Endodermal cell (in vitro differentiated cells): ENCODE results near the gene NAT8L. TPM values are rescaled to one million over a fixed set of nuclear protein-coding genes. Genes with fewer than 3 reads are reported as not detected.

Experiments
- DNase-seq: peaks from one replicate; pipeline ENCODE4 v3.0.0-alpha.2; 2017
- H3K27ac ChIP-seq: 2 replicates; pipeline ENCODE4 v1.5.1; 2013; ENCODE audit warnings: mild to moderate bottlenecking, low read depth, low read length, moderate library complexity
- H3K27me3 ChIP-seq: 2 replicates; pipeline ENCODE4 v1.6.1; 2013; ENCODE audit warnings: mild to moderate bottlenecking, low read length, moderate library complexity; ENCODE audit not compliant: insufficient read depth, control insufficient read depth, poor library complexity, severe bottlenecking
- H3K36me3 ChIP-seq: 2 replicates; pipeline ENCODE4 v1.7.0; 2013; ENCODE audit warnings: mild to moderate bottlenecking, low read length, moderate library complexity; ENCODE audit not compliant: control insufficient read depth, insufficient read depth
- H3K4me1 ChIP-seq: one replicate; pipeline ENCODE4 v1.7.0; 2013; ENCODE audit warnings: low read length; ENCODE audit not compliant: control insufficient read depth, insufficient read depth
- H3K4me3 ChIP-seq: 2 replicates; pipeline ENCODE4 v1.5.1; 2013; ENCODE audit warnings: mild to moderate bottlenecking, low read length, moderate library complexity
- H3K9ac ChIP-seq: 2 replicates; pipeline ENCODE4 v1.6.1; 2013; ENCODE audit warnings: mild to moderate bottlenecking, low read length, moderate library complexity; ENCODE audit not compliant: poor library complexity, severe bottlenecking; ENCODE audit errors: extremely low read depth
- H3K9me3 ChIP-seq: 2 replicates; pipeline ENCODE4 v1.6.1; 2013; ENCODE audit warnings: mild to moderate bottlenecking, low read length, moderate library complexity; ENCODE audit not compliant: control insufficient read depth
- H3K27ac Mint-ChIP-seq: 2 replicates; pipeline ENCODE4 v1.8.0; 2020; ENCODE audit warnings: mixed read lengths
- H3K27me3 Mint-ChIP-seq: 2 replicates; pipeline ENCODE4 v1.8.0; 2021; ENCODE audit warnings: mild to moderate bottlenecking, mixed read lengths; ENCODE audit not compliant: insufficient read depth
- H3K36me3 Mint-ChIP-seq: 2 replicates; pipeline ENCODE4 v1.8.0; 2020; ENCODE audit warnings: low read depth, mixed read lengths
- H3K4me1 Mint-ChIP-seq: 2 replicates; pipeline ENCODE4 v1.8.0; 2020; ENCODE audit warnings: mixed read lengths
- H3K4me3 Mint-ChIP-seq: 2 replicates; pipeline ENCODE4 v1.8.0; 2020; ENCODE audit warnings: mild to moderate bottlenecking, moderate library complexity, mixed read lengths
- H3K9me3 Mint-ChIP-seq: 2 replicates; pipeline ENCODE4 v1.8.0; 2020; ENCODE audit warnings: mild to moderate bottlenecking, mixed read lengths
- whole genome bisulfite sequencing, 2 experiments: methylation state at CpG; one replicate each; pipeline versions ENCODE4 v1.1.5 to v1.1.7; 2013; ENCODE audit warnings: missing lambda C conversion rate in 2 of 2, mixed read lengths in 1 of 2; ENCODE audit not compliant: insufficient coverage in 1 of 2, insufficient read length in 1 of 2; 5-methylcytosine and 5-hydroxymethylcytosine counted together
- total RNA-seq, 2 donors: library from RNA; stranded (reverse); fragmentation: NEBNext Ultra II Directional in 1 of 2; extraction: Animal tissue kit (Norgen Biotek cat#: 25700) in 1 of 2; gene quantifications; 2 replicates in 1 of 2; 3 replicates in 1 of 2; pipeline ENCODE4 v1.2.1, GENCODE V29; 2021
- TF ChIP-seq, protein P1 (sequence below): fragments of 200-600 bp; sonication (generic); conservative IDR thresholded peaks from 2 replicates; pipeline ENCODE4 v1.5.0; 2021; ENCODE audit warnings: antibody characterized with exemption, mild to moderate bottlenecking

NAT8L gene
- total RNA-seq, 2 donors from 2014 or later: 5.0 to 6.4 TPM

DNA sequence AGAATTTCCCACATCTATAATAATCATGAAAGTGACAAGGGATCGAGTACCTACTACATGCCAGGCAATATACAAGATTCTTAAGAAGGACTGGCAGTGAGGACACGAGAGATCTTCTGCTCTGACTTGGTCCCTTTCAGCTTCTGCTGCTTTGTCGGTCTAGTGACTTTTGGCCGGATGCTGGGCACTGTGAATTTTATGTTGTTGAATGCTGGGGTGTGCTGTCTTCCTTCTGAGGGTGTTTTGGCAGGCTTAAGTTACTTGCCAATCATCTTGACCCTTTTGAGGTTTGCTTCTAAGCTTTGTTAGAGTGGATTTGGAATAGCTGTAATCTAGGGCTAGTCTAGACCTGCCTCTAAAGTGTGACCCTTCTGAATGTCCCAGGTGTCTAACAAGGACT is 23.5 kb downstream of the NAT8L start:
- Histone ChIP-seq H3K27ac (no peak overlapping the region), H3K36me3 (no peaks in the 10 kb centered on the region), H3K4me3 (no peak overlapping the region), H3K9ac (no peak overlapping the region), H3K27me3 (no peaks in the 10 kb centered on the region), H3K9me3 (no peaks in the 10 kb centered on the region), H3K4me1 (no peaks in the 10 kb centered on the region)
- H3K9me3 Mint-ChIP-seq: no peaks in the 10 kb centered on the region
- TF ChIP-seq, protein P1, sequence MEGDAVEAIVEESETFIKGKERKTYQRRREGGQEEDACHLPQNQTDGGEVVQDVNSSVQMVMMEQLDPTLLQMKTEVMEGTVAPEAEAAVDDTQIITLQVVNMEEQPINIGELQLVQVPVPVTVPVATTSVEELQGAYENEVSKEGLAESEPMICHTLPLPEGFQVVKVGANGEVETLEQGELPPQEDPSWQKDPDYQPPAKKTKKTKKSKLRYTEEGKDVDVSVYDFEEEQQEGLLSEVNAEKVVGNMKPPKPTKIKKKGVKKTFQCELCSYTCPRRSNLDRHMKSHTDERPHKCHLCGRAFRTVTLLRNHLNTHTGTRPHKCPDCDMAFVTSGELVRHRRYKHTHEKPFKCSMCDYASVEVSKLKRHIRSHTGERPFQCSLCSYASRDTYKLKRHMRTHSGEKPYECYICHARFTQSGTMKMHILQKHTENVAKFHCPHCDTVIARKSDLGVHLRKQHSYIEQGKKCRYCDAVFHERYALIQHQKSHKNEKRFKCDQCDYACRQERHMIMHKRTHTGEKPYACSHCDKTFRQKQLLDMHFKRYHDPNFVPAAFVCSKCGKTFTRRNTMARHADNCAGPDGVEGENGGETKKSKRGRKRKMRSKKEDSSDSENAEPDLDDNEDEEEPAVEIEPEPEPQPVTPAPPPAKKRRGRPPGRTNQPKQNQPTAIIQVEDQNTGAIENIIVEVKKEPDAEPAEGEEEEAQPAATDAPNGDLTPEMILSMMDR: no peak
- 86 to 97% methylated on average over 4 of the region's 4 CpGs for WGBS, 2 experiments
- no peak overlapping the region for H3K27ac Mint-ChIP-seq
- H3K4me3 Mint-ChIP-seq: no peak overlapping the region
- no peaks in the 10 kb centered on the region for H3K36me3 Mint-ChIP-seq
- H3K4me1 Mint-ChIP-seq: no peaks in the 10 kb centered on the region
- peaks cover 3% of the 10 kb centered on the region for H3K27me3 Mint-ChIP-seq
- no peak for DNase-seq

GRCh38 chr4:2083116-2083825 is 24.1 kb downstream of the NAT8L start:
- H3K9me3 ChIP-seq: no peaks in the 10 kb centered on the region
- H3K4me3 Mint-ChIP-seq: no peak overlapping the region

GRCh38 chr4:2083826-2084160 is 24.7 kb downstream of the NAT8L start:
- Histone ChIP-seq H3K27me3 (no peaks in the 10 kb centered on the region), H3K9ac (no peak overlapping the region), H3K27ac (no peak overlapping the region), H3K9me3 (no peaks in the 10 kb centered on the region), H3K36me3 (no peaks in the 10 kb centered on the region), H3K4me1 (no peaks in the 10 kb centered on the region), H3K4me3 (no peak overlapping the region)
- Mint-ChIP-seq H3K9me3 (no peaks in the 10 kb centered on the region), H3K4me3 (no peak overlapping the region), H3K27me3 (peaks cover 3% of the 10 kb centered on the region), H3K36me3 (no peaks in the 10 kb centered on the region), H3K4me1 (no peaks in the 10 kb centered on the region), H3K27ac (no peak overlapping the region)
- WGBS, 2 experiments: 89 to 95% methylated on average over 6 of the region's 6 CpGs
- DNase-seq: peak; percentile 17
- TF ChIP-seq, protein P1: no peak

More at GRCh38 chr4:2083116-2083825, 24.1 kb downstream of the NAT8L start:
- Histone ChIP-seq H3K4me3 (no peak overlapping the region), H3K27me3 (no peaks in the 10 kb centered on the region), H3K36me3 (no peaks in the 10 kb centered on the region), H3K9ac (no peak overlapping the region), H3K27ac (no peak overlapping the region), H3K4me1 (no peaks in the 10 kb centered on the region)
- H3K4me1 Mint-ChIP-seq: no peaks in the 10 kb centered on the region
- TF ChIP-seq, protein P1: no peak
- 91 to 95% methylated on average over 14 to 15 of the region's 15 CpGs for WGBS, 2 experiments
- peak; percentile 30 for DNase-seq
- H3K27ac Mint-ChIP-seq: no peak overlapping the region
- peaks cover 3% of the 10 kb centered on the region for H3K27me3 Mint-ChIP-seq
- no peaks in the 10 kb centered on the region for H3K9me3 Mint-ChIP-seq
- H3K36me3 Mint-ChIP-seq: no peaks in the 10 kb centered on the region
